A549 treated with ZK216348 at 1 μM for 4 hours (cell line): Measurements from ENCODE around the gene ZNF222. TPM values are rescaled to one million over a fixed set of nuclear protein-coding genes. Genes with fewer than 3 reads are reported as not detected.

Experiments
- total RNA-seq: library from RNA; stranded (reverse); fragments of 200-300 nt; extraction: Qiagen RNA extraction; gene quantifications from 5 replicates; pipeline ENCODE4 v1.2.3, GENCODE V29; 2022; ENCODE audit warnings: low read depth

Gene ZNF222
- total RNA-seq, result 3.0 to 4.6 TPM (median 4.2 TPM) in 5 replicates

GRCh38 chr19:44025217-44025936 is at the start of gene ZNF222:
Gene ZNF222 (plus strand): TSS chr19:44025379. CDS start chr19:44025437, 58 bp downstream.

GRCh38 chr19:43983912-43984686 is 41.1 kb upstream of the ZNF222 start, which contains the start of gene ZNF155:
Gene ZNF155 (plus strand): TSS chr19:43984188. CDS start chr19:43988544, 4,356 bp downstream.

GRCh38 chr19:44002566-44003460 is 22.4 kb upstream of the ZNF222 start, which contains the start of gene ZNF230:
Gene ZNF230 (plus strand): TSS chr19:44002957. CDS start chr19:44007079, 4,122 bp downstream.

DNA sequence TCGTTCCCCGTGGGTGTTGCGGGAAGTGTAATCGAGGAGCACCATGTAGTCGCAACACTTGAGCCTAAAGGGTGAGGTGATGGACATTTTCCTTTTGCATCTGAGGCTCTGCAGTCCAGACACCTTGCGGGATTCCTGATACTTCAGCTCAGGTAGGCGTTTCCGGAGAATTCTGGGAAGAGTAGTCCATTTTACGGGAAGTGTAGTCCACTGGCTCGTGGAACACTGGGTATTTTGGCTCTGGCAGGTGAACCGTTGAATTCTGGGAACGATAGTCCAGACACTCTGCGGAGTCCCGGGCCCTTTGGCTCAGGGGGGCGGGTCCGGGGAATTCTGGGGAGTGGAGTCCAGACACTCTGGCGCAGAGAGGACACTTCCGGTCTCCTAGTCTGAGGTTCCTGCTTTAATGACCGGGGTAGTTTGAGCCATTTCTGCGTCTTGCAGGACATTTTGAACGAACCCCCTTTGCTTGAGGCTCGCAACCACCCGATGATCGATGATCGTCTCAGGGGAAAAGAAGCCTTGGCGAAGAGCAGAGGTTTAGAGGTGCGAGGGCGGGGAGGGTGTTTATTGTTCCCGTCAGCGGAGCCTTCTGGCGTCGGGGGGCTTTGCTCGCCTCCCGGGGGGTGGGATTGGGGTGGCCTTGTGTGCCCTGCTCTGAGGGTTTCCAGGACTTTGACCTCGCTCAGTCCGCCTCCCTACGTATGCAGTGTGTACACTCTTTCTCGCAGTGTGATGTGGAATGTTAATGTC is 26.6 kb downstream of the ZNF222 start, which contains the start of gene ZNF223:
Gene ZNF223, plus strand, starts transcription at position 387 of the 753 bp plus-strand sequence. CDS start 3,141 bp downstream, outside the sequence.

DNA sequence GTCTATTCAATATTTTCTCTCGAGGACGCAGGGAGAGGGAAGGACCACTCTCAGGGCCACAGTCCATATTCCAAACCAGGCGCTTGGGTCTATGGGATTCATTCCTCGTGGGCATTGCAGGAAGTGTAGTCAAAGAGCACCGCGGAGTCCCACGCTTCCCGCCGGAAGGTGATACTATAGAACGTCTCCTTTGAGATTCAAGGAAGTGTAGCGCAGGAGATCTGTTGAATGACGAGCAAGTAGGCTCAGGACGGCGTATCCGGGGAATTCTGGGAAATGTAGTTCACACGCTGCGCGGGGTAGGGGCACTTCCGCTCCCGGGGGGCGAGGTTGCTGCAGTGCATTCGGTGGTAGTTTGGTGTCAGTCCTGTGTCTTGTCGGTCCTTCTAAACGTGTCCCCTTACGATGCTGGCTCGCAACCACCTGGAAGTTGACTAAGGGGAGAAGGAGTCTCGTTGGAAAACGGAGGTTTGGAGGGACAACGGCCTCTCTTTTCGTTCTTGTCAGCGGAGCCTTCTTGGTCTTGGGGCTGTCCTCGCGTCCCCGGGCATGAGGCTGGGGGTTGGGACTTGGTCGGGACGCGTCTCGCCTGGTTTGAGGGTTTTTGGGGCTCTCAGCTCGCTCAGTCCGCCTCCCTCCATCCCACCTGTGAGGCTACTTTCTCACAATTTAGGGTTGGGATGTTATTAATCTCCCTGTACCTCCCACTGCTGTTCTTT is 46.8 kb downstream of the ZNF222 start, which contains the start of gene ZNF284:
Gene ZNF284, plus strand, starts transcription at position 336 of the 719 bp plus-strand sequence. CDS start 4,231 bp downstream, outside the sequence.

Other genes with a start within 250 kb of the ZNF222 start
- 37.9 to 63.2 TPM (median 55.9 TPM) in 5 replicates for gene KCNN4, start 244.4 kb upstream of the ZNF222 start, total RNA-seq
- 0.09 to 0.50 TPM (median 0.38 TPM) in 5 replicates for gene LYPD5, start 222.9 kb upstream of the ZNF222 start, total RNA-seq
- 3.9 to 5.1 TPM (median 5.0 TPM) in 5 replicates for gene ZNF283, start 198.1 kb upstream of the ZNF222 start, total RNA-seq
- 0.14 to 0.50 TPM (median 0.21 TPM) in 5 replicates for gene ZNF404, start 141.4 kb upstream of the ZNF222 start, total RNA-seq
- 9.1 to 12.6 TPM (median 10.9 TPM) in 5 replicates for gene ZNF45, start 90.1 kb upstream of the ZNF222 start, total RNA-seq
- gene ZNF221, start 74.2 kb upstream of the ZNF222 start, total RNA-seq, result 0.31 to 1.1 TPM (median 0.65 TPM) in 5 replicates
- gene ZNF155, start 41.2 kb upstream of the ZNF222 start, total RNA-seq, result 2.7 to 3.4 TPM (median 3.1 TPM) in 5 replicates
- 2.2 to 3.2 TPM (median 2.8 TPM) in 5 replicates for gene ZNF230, start 22.4 kb upstream of the ZNF222 start, total RNA-seq
- gene ZNF223, start 26.7 kb downstream of the ZNF222 start, total RNA-seq, result 1.7 to 3.4 TPM (median 2.8 TPM) in 5 replicates
- 0.36 to 0.57 TPM (median 0.40 TPM) in 5 replicates for gene ZNF284, start 46.8 kb downstream of the ZNF222 start, total RNA-seq
- 9.0 to 11.9 TPM (median 10.6 TPM) in 5 replicates for gene ZNF224, start 69.0 kb downstream of the ZNF222 start, total RNA-seq
- 2.6 to 5.2 TPM (median 2.9 TPM) in 5 replicates for gene ZNF225, start 88.0 kb downstream of the ZNF222 start, total RNA-seq
- 1.6 to 3.0 TPM (median 2.6 TPM) in 5 replicates for gene ZNF234, start 116.2 kb downstream of the ZNF222 start, total RNA-seq
- gene ZNF226, start 139.7 kb downstream of the ZNF222 start, total RNA-seq, result 18.9 to 29.1 TPM (median 22.7 TPM) in 5 replicates
- gene ZNF227, start 187.2 kb downstream of the ZNF222 start, total RNA-seq, result 9.3 to 15.1 TPM (median 10.5 TPM) in 5 replicates
- gene ZNF233, start 234.5 kb downstream of the ZNF222 start, total RNA-seq, result 0.31 to 1.2 TPM (median 0.95 TPM) in 5 replicates